GM23338 (cell line): ENCODE measurements around the gene TRAK1.

Experiments
- CTCF ChIP-seq, 2 experiments: fragments of 200-600 bp in 1 of 2; sonication (generic) in 1 of 2; conservative IDR thresholded peaks; 2 replicates each; pipeline versions ENCODE4 v1.5.1 to v1.6.1; 2016 to 2017; ENCODE audit warnings: antibody characterized with exemption in 2 of 2, low read depth in 2 of 2, mild to moderate bottlenecking in 2 of 2, moderate library complexity in 1 of 2
- EZH2 ChIP-seq: fragments of 200-600 bp; sonication (generic); IDR thresholded peaks from one replicate; pipeline ENCODE4 v1.8.0; 2017; ENCODE audit warnings: antibody characterized with exemption, mild to moderate bottlenecking, low read depth; ENCODE audit not compliant: unreplicated experiment
- EZH2phosphoT487 ChIP-seq: fragments of 200-600 bp; sonication (generic); IDR thresholded peaks from one replicate; pipeline ENCODE4 v1.8.1; 2018; ENCODE audit warnings: antibody characterized with exemption; ENCODE audit not compliant: unreplicated experiment
- JUNB ChIP-seq: IDR thresholded peaks from one replicate; pipeline ENCODE4 v1.6.1; 2016; ENCODE audit warnings: antibody characterized with exemption; ENCODE audit not compliant: unreplicated experiment
- POLR2AphosphoS5 ChIP-seq: IDR thresholded peaks from 2 replicates; pipeline ENCODE4 v1.6.1; 2016; ENCODE audit warnings: antibody characterized with exemption, low read depth
- ZNF114 ChIP-seq: fragments of 250-450 bp; sonication (Bioruptor Pico); IDR thresholded peaks from 2 replicates; pipeline ENCODE4 v1.5.0; 2020; ENCODE audit warnings: mild to moderate bottlenecking, moderate library complexity
- TF ChIP-seq, protein P1 (sequence below): IDR thresholded peaks from one replicate; pipeline ENCODE4 v1.6.1; 2018; ENCODE audit warnings: antibody characterized with exemption; ENCODE audit not compliant: unreplicated experiment

DNA sequence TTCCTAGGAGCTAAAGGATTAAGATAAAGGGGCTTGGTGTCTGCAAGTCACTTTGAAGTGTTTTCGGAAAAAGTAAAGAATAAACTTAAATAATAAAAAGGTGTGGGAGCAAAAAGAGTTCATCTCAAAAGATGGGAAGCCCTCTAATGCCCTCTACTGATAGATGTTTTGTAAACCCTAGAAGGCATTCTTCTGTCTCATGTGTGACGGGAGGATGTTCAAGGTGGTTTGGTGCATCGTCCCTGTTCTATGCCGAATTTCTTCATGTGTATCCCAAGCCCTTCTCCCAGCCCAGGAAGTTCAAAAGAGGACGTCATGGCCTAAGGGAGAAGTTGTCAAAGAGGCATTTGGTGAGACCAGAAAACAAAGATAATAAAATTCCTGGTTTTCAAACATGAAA is 137.6 kb downstream of the TRAK1 start:
- TF ChIP-seq CTCF (conservative IDR thresholded peaks at IDR 0.05; ENCODE audit: low read depth in 2 of 2), result peak; percentile 51 to 62
- TF ChIP-seq POLR2AphosphoS5, result no peak
- no peak for TF ChIP-seq ZNF114 (CRISPR knock-in tag)
- no peak for TF ChIP-seq JUNB
- no peak for TF ChIP-seq EZH2phosphoT487
- TF ChIP-seq, protein P1, sequence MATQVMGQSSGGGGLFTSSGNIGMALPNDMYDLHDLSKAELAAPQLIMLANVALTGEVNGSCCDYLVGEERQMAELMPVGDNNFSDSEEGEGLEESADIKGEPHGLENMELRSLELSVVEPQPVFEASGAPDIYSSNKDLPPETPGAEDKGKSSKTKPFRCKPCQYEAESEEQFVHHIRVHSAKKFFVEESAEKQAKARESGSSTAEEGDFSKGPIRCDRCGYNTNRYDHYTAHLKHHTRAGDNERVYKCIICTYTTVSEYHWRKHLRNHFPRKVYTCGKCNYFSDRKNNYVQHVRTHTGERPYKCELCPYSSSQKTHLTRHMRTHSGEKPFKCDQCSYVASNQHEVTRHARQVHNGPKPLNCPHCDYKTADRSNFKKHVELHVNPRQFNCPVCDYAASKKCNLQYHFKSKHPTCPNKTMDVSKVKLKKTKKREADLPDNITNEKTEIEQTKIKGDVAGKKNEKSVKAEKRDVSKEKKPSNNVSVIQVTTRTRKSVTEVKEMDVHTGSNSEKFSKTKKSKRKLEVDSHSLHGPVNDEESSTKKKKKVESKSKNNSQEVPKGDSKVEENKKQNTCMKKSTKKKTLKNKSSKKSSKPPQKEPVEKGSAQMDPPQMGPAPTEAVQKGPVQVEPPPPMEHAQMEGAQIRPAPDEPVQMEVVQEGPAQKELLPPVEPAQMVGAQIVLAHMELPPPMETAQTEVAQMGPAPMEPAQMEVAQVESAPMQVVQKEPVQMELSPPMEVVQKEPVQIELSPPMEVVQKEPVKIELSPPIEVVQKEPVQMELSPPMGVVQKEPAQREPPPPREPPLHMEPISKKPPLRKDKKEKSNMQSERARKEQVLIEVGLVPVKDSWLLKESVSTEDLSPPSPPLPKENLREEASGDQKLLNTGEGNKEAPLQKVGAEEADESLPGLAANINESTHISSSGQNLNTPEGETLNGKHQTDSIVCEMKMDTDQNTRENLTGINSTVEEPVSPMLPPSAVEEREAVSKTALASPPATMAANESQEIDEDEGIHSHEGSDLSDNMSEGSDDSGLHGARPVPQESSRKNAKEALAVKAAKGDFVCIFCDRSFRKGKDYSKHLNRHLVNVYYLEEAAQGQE, result no peak
- no peak for TF ChIP-seq EZH2
